Uterus (tissue), 2 donors: ENCODE data around the gene ACADM.
"Not testable (repeated sequence)": the region's sequence is repeated elsewhere in the genome, so short reads cannot be mapped to it uniquely, and the experiment has no call there.

Experiments used
- CTCF ChIP-seq, 4 experiments: fragments of 200-600 bp in 2 of 4; fragments of 450-650 bp in 2 of 4; sonication (generic) in 2 of 4; IDR thresholded peaks; one replicate each; pipeline ENCODE4 v1.5.1; 2016 to 2019; ENCODE audit warnings: antibody characterized with exemption in 4 of 4, mild to moderate bottlenecking in 2 of 4, moderate library complexity in 1 of 4
- POLR2A ChIP-seq, 2 donors: fragments of 450-650 bp; IDR thresholded peaks; one replicate each; pipeline ENCODE4 v1.6.1; 2016; ENCODE audit warnings: antibody characterized with exemption in 2 of 2, mild to moderate bottlenecking in 1 of 2, moderate library complexity in 1 of 2

GRCh38 chr1:75801480-75801879 is 77.0 kb downstream of the ACADM start:
- not testable (repeated sequence) for TF ChIP-seq POLR2A, CTCF (IDR thresholded peaks at IDR 0.05)
